NCI-H82 treated with DMSO at 0.1 percent for 48 hours (cell line): ENCODE data around the gene SEMA7A.
"Not testable (repeated sequence)": the region's sequence is repeated elsewhere in the genome, so short reads cannot be mapped to it uniquely, and the experiment has no call there.

ENCODE experiments used
- DNase-seq: peaks from one replicate; lab custom pipeline; 2025; ENCODE audit not compliant: unreplicated experiment; lab: John Stamatoyannopoulos, UW

Gene SEMA7A

GRCh38 chr15:74433592-74434262 lies at the start of gene SEMA7A:
Gene SEMA7A (minus strand): TSS chr15:74433958. CDS start chr15:74433918, 40 bp downstream.
- DNase-seq: peak; percentile 56

GRCh38 chr15:74482661-74483060 lies 48.9 kb upstream of the SEMA7A start:
- no peak for DNase-seq

- not testable (repeated sequence) for DNase-seq
These were observed 46.6 kb upstream of the SEMA7A start for GRCh38 chr15:74480364-74480763.

- DNase-seq: not testable (repeated sequence)
These were observed 37.9 kb upstream of the SEMA7A start for GRCh38 chr15:74471621-74472020.

DNA sequence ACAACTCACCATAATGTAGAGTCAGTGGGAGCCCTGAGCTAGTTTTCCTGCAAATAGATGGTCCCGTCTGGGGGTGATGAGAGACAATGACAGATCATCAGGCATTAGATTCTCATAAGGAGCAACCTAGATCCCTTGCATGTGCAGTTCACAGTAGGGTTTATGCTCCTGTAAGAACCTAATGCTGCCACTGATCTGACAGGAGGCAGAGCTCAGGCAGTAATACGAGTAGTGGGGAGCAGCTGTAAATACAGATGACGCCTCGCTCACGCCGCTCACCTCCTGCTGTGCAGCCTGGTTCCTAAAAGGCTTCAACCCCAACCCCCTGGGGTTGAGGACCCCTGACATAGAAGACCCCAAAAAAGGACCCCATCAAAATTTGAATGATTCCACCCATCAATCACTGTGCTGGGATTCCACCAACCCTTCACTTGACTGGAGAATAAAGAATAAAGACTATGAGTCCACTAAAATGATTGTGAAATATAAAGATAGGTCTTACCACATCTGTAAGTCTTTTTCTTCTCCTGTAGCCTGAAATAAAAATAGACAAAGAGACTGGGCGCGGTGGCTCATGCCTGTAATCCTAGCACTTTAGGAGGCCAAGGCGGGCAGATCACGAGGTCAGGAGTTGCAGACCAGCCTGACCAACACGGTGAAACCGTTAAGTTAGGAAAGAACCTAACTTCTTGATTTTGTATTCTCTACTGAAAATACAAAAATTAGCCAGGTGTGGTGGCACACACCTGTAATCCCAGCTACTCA lies 37.1 kb upstream of the SEMA7A start:
- no peak for DNase-seq

GRCh38 chr15:74468341-74469032 lies 34.7 kb upstream of the SEMA7A start:
- no peak for DNase-seq

DNA sequence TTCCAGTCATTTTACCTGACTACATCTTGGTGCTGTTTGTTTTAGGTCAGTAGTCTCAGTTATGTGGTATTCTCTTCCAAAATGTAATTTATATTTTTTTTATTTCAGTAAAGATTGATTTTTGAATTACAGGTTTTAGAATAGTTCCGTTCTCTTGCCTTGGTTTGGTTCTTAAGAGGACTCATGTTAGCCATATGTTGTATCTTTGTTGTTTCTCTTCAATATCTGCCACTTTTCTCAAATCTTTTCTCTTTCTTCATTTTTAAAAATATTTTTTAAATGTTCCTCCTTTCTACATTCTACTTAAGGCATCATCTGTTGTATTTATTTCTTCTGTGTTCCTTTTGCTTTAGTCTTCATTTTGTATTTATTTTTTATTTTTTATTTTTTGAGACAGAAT lies 32.8 kb upstream of the SEMA7A start:
- no peak for DNase-seq

- no peak for DNase-seq
These were observed 31.1 kb upstream of the SEMA7A start for GRCh38 chr15:74464897-74465296.

- DNase-seq: no peak
These were observed 30.5 kb upstream of the SEMA7A start for GRCh38 chr15:74464216-74464615.

GRCh38 chr15:74463634-74464033 lies 29.9 kb upstream of the SEMA7A start:
- no peak for DNase-seq

DNA sequence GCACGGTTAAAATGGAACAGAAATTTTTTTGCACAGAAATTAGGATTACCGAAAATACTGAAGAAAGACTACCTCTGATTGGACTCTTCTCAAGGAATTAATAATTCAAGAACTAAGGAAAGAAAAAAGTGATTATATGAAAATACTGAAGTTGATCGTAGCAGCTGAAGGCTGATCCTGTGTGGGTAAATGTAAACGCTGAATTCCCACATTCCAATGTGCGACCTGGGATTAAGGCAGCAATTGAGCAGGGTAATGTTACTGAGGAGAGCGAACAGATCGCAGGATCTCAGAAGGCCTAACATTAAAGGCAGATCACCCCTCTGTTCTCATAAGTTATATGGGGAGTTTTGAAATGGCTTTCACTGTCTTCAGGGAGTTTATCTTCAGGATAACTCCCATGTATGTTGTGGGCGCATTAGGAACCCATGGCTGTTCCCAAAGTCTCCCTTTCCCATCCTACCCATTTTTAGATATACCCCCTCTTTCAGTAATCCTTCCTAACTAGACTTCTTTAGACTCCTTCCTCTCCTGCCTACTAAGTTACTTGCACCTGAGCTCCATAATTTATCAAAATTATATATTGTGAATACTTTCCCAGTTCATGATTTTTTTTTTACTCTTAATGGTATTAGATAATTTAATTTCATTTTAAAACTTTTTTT lies 28.2 kb upstream of the SEMA7A start:
- DNase-seq: peak; percentile 7

- peak; percentile 93 for DNase-seq
These were observed 27.4 kb upstream of the SEMA7A start, which contains the start of gene UBL7 for GRCh38 chr15:74460871-74461846. Gene UBL7 (minus strand): TSS chr15:74461160. CDS start chr15:74458867, 2,293 bp downstream.

GRCh38 chr15:74460298-74460697 lies 26.5 kb upstream of the SEMA7A start:
- no peak for DNase-seq

GRCh38 chr15:74459798-74460197 lies 26.0 kb upstream of the SEMA7A start:
- not testable (repeated sequence) for DNase-seq

GRCh38 chr15:74458473-74458872 lies 24.7 kb upstream of the SEMA7A start:
- no peak for DNase-seq

DNA sequence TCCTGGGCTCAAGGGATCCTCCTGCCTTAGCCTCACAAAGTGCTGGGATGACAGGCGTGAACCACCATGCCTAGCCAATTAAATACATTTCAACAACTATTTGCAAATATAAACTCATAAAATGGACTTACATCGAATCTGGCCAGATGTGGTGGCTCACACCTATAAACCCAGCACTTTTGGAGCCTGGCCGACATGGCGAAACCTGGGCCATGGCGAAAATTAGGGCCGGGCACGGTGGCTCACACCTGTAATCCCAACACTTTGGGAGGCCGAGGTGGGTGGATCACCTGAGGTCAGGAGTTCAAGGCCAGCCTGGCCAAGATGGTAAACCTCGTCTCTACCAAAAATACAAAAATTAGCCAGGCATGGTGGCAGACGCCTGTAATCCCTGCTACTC lies 23.3 kb upstream of the SEMA7A start:
- DNase-seq: not testable (repeated sequence)

DNA sequence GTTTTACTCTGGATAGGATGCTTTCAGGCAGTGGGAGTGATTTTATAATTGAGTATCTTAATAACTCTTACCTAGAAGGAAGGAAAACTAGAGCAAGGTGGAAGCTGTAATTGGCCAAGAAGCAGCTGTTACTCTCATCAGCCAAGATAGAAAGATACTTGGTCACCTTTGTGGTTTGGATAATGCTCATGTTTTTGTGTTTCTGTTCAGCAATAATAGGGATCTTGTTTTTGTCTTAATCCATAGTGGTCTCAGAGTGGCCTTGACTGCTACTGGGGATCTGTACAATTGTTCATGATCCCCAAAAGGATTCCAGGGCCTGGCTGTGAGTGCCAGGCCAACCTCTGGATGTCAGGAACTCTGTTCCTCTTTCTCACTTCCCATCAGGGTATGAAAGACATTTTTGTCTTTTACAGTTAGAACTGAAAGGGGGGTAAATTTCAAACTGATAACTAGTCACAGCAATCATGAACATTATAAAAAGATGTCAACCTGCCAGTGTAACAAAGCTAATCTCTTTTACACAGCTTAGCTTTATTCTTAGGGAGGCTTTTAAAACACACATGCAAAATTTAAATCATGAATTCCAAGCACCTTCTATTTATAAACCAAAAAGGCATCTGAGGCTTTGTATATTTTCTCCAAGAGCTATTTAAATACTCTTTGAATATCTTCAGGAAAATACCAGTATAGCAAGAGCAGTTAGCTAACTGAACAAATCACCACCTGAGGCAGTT lies 21.2 kb upstream of the SEMA7A start:
- DNase-seq: no peak

- no peak for DNase-seq
These were observed 20.4 kb upstream of the SEMA7A start for GRCh38 chr15:74453925-74454763.
